Measurements from ENCODE around the gene IL15. TPM values are rescaled to one million over a fixed set of nuclear protein-coding genes. Genes with fewer than 3 reads are reported as not detected.

Gene IL15
- total RNA-seq, 1 donor from 2014 or later: not detected

DNA sequence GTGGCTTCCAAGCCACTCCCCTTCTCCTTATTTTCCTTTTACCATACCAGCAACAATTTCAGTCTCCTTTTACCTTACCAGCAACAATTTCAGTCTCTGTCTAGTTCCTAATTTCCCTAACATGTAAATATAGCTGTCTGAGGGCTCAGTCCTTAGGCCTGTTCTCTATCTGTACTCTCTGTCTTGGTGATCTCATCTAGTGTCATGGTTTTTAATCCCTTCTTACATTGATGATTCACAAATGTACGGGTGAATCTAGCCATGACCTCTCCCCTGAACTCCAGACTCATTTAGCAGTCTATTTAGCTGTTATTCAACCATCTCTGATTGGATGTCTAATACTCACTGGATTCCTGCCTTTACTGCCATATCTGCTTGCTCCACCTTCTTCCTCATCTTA is 7.2 kb downstream of the IL15 start:
- H3K27ac Mint-ChIP-seq (ENCODE audit: unreplicated experiment): no peak overlapping the region
- DNase-seq: no peak
- H3K4me3 Mint-ChIP-seq (ENCODE audit: unreplicated experiment): no peak overlapping the region
- no peaks in the 10 kb centered on the region for H3K9me3 Mint-ChIP-seq (ENCODE audit: unreplicated experiment)
- TF ChIP-seq, protein P1, sequence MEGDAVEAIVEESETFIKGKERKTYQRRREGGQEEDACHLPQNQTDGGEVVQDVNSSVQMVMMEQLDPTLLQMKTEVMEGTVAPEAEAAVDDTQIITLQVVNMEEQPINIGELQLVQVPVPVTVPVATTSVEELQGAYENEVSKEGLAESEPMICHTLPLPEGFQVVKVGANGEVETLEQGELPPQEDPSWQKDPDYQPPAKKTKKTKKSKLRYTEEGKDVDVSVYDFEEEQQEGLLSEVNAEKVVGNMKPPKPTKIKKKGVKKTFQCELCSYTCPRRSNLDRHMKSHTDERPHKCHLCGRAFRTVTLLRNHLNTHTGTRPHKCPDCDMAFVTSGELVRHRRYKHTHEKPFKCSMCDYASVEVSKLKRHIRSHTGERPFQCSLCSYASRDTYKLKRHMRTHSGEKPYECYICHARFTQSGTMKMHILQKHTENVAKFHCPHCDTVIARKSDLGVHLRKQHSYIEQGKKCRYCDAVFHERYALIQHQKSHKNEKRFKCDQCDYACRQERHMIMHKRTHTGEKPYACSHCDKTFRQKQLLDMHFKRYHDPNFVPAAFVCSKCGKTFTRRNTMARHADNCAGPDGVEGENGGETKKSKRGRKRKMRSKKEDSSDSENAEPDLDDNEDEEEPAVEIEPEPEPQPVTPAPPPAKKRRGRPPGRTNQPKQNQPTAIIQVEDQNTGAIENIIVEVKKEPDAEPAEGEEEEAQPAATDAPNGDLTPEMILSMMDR (IDR thresholded peaks at IDR 0.05; ENCODE audit: partially characterized antibody, unreplicated experiment): no peak
- H3K27me3 Mint-ChIP-seq (ENCODE audit: unreplicated experiment): no peaks in the 10 kb centered on the region
- H3K4me1 Mint-ChIP-seq (ENCODE audit: low read depth, unreplicated experiment): no peaks in the 10 kb centered on the region
- H3K36me3 Mint-ChIP-seq (ENCODE audit: unreplicated experiment): no peaks in the 10 kb centered on the region

DNA sequence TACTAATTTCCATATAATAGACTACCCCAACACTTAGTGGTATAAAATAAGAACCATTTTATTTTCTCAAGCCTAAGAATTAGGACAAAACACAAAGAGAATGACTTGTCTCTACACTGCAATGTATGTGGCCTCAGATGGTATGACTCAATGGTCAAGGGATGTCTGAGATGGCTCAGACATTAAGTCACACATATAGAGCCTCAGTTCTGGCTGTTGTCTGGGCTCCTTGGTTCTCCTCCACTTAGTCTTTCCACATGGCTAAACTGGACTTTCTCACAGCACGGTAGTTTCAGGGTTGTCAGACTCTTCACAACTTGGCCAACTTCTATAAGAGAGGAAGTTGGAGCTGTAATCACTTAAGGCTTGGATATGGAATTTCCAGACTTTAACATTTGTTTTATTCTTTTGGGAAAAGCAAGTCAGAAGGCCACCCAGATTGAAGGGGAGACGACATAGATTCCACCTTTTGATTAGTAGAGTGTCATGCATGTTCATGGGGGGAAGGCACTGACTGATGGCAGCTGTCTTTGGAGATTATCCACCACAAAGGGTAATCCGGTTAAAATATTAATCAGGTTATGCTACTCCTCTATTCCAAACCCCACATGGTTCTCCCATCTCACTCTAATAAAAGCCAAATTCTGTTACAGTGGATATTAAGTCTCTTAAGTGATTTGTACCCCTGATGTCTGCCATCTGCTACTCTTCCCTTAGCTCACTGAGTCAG is 9.4 kb downstream of the IL15 start:
- no peak for DNase-seq
- Mint-ChIP-seq H3K4me3 (ENCODE audit: unreplicated experiment) (no peak overlapping the region), H3K9me3 (ENCODE audit: unreplicated experiment) (no peaks in the 10 kb centered on the region), H3K4me1 (ENCODE audit: low read depth, unreplicated experiment) (no peaks in the 10 kb centered on the region), H3K27ac (ENCODE audit: unreplicated experiment) (no peak overlapping the region), H3K27me3 (ENCODE audit: unreplicated experiment) (no peaks in the 10 kb centered on the region), H3K36me3 (ENCODE audit: unreplicated experiment) (no peaks in the 10 kb centered on the region)
- TF ChIP-seq, protein P1 (IDR thresholded peaks at IDR 0.05; ENCODE audit: partially characterized antibody, unreplicated experiment): no peak

DNA sequence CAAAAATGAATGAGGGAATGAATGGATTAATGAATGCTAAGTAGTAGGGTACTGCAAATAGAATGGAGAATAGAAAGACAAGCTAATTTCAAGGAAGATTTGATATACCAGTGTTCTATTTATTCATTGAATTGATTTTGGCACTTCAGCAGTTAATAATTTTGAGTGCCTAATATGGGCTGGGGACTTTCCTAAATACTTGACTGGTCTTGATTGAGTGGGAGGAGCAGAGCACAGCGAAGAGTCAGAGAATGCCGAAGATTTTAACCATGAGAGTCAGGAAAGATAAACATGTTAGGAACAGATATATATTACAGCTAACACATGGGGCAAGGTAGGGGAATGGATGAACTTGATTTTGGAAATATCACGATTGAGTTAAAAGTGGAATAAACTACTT is 10.6 kb downstream of the IL15 start:
- no peak overlapping the region for H3K27ac Mint-ChIP-seq (ENCODE audit: unreplicated experiment)
- H3K36me3 Mint-ChIP-seq (ENCODE audit: unreplicated experiment): no peaks in the 10 kb centered on the region
- no peaks in the 10 kb centered on the region for H3K9me3 Mint-ChIP-seq (ENCODE audit: unreplicated experiment)

DNA sequence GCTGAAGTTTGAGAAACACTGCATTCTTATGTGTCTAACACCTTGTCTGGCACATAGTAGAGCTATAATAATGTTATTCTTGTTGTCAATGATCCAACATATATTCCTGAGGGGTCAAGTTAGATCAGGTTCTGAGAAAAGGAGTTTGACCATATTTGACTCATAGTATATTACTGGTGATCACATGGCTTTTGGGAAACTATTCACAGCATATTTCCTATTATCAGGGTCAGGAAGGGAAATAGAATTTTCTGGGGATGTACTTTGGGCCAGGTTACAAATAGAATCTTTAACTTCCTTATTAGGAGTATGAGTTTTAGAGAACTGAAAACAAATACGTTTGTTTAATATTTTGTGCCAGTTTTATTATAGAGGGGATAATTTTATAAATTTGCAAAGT is 11.6 kb downstream of the IL15 start:
- no peak overlapping the region for H3K4me3 Mint-ChIP-seq (ENCODE audit: unreplicated experiment)
- no peaks in the 10 kb centered on the region for H3K27me3 Mint-ChIP-seq (ENCODE audit: unreplicated experiment)
- no peaks in the 10 kb centered on the region for H3K4me1 Mint-ChIP-seq (ENCODE audit: low read depth, unreplicated experiment)

More for the DNA sequence above, 10.6 kb downstream of the IL15 start:
- no peak overlapping the region for H3K4me3 Mint-ChIP-seq (ENCODE audit: unreplicated experiment)
- TF ChIP-seq, protein P1 (IDR thresholded peaks at IDR 0.05; ENCODE audit: partially characterized antibody, unreplicated experiment): no peak
- DNase-seq: no peak
- no peaks in the 10 kb centered on the region for H3K27me3 Mint-ChIP-seq (ENCODE audit: unreplicated experiment)
- H3K4me1 Mint-ChIP-seq (ENCODE audit: low read depth, unreplicated experiment): no peaks in the 10 kb centered on the region

More for the DNA sequence above, 11.6 kb downstream of the IL15 start:
- no peaks in the 10 kb centered on the region for H3K36me3 Mint-ChIP-seq (ENCODE audit: unreplicated experiment)
- TF ChIP-seq, protein P1 (IDR thresholded peaks at IDR 0.05; ENCODE audit: partially characterized antibody, unreplicated experiment): no peak
- H3K27ac Mint-ChIP-seq (ENCODE audit: unreplicated experiment): no peak overlapping the region
- H3K9me3 Mint-ChIP-seq (ENCODE audit: unreplicated experiment): no peaks in the 10 kb centered on the region
- no peak for DNase-seq
